ENCODE results near the gene CLASP1.
"Not testable (repeated sequence)": the region's sequence is repeated elsewhere in the genome, so short reads cannot be mapped to it uniquely, and the experiment has no call there.

CLASP1 gene

GRCh38 chr2:121348128-121348740 is 301.0 kb downstream of the CLASP1 start:
- no peak for DNase-seq (ENCODE audit: low read depth)

GRCh38 chr2:121346859-121347258 is 302.4 kb downstream of the CLASP1 start:
- no peak for DNase-seq (ENCODE audit: low read depth)

DNA sequence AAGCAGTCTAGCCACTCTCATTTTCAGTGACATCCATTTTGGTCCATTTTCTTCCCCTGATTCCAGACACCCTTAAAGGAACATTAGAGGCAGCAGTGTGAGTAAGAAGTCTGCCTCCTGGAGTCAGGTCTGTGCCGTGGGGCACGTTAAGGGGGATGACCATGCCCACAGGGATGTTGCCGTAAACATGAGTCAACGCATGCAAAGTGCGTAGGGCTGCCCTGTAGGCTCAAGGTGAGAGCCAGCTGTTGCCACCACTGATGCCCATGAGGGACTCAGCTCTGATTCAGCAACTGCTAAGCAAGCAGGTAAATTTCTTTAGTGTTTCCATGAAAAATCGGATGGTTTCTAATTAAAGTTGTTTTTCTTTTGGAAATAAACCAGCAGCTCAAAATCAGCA is 302.9 kb downstream of the CLASP1 start:
- DNase-seq (ENCODE audit: low read depth): no peak

- no peak for DNase-seq (ENCODE audit: low read depth)
Observed at GRCh38 chr2:121345887-121346286, 303.4 kb downstream of the CLASP1 start.

DNA sequence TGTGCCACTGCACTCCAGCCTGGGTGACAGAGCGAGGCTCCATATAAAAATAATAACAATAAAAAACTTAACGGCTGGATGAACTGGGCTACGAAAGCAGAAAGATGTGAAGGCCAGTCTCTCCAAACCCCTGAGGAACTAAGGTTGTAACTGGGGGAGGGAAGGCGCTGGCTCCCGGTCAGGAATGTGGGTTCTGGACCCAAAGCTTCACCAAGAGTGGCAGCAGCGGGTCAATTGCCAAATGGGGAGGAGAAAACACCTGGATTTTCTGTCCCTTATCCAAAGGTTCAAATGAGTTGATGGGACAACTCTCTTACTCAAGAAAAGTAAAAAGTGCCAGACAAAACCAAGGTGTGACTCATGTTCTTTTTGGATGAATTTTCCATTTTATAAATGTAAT is 304.2 kb downstream of the CLASP1 start:
- DNase-seq (ENCODE audit: low read depth): no peak

GRCh38 chr2:121343828-121344399 is 305.3 kb downstream of the CLASP1 start:
- DNase-seq (ENCODE audit: low read depth): not testable (repeated sequence)

DNA sequence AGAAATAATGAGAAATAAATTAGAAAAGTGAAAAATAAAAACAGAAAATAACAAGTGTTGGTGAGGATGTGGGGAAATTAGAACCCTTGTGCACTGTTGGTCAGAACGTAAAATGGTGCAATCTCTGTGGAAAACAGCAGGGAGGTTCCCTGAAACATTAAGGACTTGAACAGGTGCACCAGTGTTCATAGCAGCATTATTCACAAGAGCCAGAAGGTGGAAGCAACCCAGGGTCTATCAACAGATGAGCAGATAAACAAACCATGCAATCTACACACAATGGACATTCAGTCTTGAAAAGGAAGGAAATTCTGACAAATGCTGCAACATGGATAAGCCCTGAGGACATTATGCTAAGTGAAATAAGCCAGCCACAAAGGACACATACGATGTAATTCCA is 306.1 kb downstream of the CLASP1 start:
- no peak for DNase-seq (ENCODE audit: low read depth)

- DNase-seq (ENCODE audit: low read depth): no peak
Observed at GRCh38 chr2:121342751-121343150, 306.5 kb downstream of the CLASP1 start.

DNA sequence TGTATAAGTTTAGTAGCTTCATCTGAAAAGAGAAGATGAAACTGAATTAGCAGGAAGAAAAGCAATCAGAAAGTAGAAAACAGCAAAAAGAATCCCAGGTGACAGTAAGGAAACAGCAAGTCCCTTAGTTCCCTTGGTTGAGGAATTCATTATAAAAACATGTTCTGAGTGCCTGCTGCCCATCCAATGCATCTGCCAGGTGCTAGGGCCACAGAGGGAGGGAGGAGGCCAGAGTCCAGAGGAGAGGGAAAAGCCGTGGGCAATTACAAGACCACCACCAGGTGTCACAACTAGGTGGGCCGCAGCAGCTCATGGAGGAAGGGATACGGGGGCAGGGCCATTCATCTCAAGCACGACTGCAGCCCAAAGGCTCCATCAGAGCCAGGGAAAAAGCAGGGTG is 308.3 kb downstream of the CLASP1 start:
- DNase-seq (ENCODE audit: low read depth): no peak

DNA sequence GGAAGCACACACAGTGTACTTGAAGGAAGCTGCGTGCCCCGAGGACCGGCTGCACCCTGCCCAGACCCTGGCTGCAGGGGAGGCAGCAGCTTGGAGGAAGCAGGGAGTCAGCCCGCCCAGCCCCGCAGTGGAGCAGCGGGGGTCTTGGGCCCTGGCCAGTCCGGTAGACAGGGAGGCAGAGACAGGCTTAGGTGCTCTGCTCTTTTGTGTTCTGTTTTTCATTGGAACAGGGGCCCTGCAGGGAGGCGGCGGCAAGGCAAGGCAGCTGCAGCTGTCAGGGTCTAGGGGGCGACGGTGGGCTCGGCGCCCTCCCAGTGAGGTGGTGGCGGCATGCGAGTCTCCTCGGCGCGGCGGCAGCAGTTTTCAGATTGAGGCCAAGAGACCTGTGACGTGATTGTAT is 311.0 kb downstream of the CLASP1 start:
- no peak for DNase-seq (ENCODE audit: low read depth)

GRCh38 chr2:121336528-121337294 is 312.6 kb downstream of the CLASP1 start:
- DNase-seq (ENCODE audit: low read depth): no peak

DNA sequence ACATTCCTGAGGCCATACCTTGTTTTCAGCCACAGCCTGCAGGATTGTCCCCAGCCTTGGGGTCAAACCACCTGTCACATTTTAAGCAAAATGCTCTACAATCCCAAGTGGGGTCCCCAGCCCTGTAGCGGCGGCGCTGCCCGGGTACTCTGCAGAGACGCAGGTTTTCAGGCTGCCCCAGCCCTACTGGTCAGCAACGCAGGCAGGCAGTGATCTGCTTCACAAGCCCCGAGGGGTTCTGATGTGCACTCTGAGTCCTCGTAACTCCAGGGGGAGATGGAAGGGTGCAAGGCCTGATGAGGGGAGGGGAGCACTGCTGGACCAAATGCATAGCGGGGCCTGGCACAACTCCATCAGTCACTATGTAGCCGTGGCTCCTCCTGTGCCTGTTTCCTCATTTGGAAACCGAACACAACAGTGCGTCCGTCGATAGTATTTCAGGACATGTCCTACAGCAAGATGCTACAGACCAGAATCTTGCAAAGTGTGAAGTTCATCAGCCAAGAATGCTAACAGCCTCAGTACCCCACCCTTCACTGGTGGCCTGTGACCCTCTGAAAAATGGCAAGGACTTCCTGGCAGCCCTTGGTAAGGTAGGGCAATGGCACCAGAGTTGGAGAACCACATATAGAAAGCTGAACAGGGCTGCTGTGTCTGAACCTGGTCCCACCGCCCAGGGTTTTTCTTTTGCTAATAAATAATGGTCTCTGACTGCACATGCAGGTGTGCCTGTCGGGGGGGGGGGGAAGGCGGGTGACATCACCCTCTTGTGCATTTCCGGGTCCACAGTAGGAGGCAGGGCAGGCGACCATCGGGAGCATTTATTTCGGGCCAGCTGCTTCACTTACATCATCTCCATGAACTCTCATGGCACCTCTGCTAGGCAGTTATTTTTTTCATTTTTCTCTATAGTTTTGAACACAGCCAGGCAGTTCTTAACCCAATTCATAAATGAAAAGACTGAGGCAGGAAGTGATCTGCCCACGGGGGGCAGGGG is 313.7 kb downstream of the CLASP1 start:
- no peak for DNase-seq (ENCODE audit: low read depth)

GRCh38 chr2:121334581-121335293 is 314.5 kb downstream of the CLASP1 start:
- DNase-seq (ENCODE audit: low read depth): no peak

DNA sequence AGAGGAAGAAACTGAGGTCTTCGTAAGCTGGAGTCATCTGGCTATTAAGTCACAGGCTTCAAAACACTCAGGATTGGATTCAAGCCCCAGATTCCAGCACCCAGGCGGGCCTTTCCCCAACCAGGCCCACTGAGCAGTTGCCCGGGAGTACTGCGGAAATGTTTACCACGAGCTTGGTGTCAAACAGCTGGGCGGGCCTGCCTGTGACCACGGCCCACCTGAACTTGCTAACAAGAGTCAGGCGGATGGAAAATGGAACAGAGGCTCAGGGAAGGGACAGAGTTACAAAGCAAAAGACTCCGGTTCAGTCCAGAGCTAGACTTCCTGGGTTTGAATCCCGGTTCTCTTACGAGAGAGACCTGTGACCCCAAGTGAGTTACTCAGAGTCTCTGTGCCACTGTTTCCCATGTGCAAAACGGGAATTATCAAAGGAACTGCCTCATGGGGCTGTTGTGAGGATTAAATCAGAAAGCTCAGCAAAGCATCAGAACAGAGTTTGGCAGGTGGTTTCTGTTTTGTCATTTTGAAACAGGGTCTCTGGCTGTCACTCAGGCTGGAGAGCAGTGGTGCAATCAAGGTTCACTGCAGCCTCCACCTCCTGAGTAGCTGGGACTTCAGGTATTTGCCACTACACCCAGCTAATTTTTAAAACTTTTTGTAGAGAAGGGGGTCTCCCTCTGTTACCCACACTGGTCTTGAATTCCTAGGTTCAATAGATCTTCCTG is 315.3 kb downstream of the CLASP1 start:
- no peak for DNase-seq (ENCODE audit: low read depth)

DNA sequence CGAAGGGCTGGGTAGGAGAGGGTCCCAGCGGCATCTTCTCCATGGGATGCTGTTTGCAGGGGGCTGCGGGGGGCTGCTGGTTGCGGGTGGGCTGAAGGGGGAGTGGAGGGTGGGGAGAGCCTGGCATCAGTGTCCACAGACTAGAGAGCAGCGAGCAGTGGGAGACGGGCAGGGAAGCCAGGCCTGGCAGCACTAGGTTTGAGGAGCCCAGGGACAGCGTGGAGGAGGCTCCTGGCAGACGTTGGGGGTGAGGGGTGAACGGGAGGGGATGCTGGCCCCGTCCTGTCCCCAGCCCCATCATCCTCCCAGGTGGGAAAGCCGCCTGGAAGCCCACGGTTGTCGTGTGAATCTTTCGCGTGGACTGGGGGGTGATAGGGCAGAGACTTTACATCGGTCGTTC is 316.0 kb downstream of the CLASP1 start:
- DNase-seq (ENCODE audit: low read depth): no peak

DNA sequence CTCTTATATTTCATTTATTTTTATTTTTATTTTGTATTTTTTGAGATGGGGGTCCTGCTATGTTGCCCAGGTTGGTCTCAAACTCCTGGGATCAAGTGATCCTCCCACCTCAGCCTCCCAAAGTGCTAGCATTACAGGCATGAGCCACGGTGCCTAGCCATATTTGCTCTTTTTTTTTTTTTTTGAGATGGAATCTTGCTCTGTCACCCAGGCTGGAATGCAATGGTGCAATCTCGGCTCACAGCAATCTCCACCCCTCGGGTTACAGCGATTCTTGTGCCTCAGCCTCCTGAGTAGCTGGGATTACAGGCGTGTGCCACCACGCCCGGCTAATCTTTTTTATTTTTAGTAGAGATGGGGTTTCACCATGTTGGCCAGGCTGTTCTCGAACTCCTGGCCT is 317.9 kb downstream of the CLASP1 start:
- not testable (repeated sequence) for DNase-seq (ENCODE audit: low read depth)

DNA sequence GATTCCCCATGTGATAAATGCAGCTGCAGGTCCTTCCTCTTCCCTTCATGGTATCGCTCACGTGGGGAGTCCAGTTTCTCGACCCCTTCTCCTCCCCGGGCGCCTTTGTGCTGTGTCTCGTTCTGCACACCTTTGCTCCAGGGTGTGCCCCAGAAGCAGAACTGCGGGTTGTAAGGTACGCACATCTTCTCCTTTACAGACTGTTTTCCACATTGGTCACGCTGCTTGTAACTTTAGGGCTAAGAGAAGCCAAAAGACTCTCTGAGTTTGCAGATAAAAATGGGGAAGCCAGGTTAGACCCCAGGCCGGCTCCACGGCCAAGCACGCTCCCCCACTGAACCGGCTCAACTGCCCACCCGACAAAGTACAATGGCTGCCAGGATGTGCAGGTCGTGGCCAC is 318.3 kb downstream of the CLASP1 start:
- no peak for DNase-seq (ENCODE audit: low read depth)

GRCh38 chr2:121329786-121330185 is 319.5 kb downstream of the CLASP1 start:
- DNase-seq (ENCODE audit: low read depth): no peak

GRCh38 chr2:121326628-121327027 is 322.6 kb downstream of the CLASP1 start:
- DNase-seq (ENCODE audit: low read depth): no peak

- no peak for DNase-seq (ENCODE audit: low read depth)
Observed at GRCh38 chr2:121324601-121325000, 324.7 kb downstream of the CLASP1 start.

- no peak for DNase-seq (ENCODE audit: low read depth)
Observed at GRCh38 chr2:121321476-121321875, 327.8 kb downstream of the CLASP1 start.

Measured in HS-5 (cell line).